ENCODE measurements around the gene GAS6. TPM values are rescaled to one million over a fixed set of nuclear protein-coding genes. Genes with fewer than 3 reads are reported as not detected.

GAS6 gene
- total RNA-seq, 1 experiment from 2014 or later = 20.9 TPM

GRCh38 chr13:113783200-113783881, 80.5 kb downstream of the GAS6 start:
- no peak overlapping the region for H3K4me3 ChIP-seq (ENCODE audit: low read length)
- H2AFZ ChIP-seq (ENCODE audit: low read length) = no peak overlapping the region
- peaks cover 8% of the 10 kb centered on the region for H3K36me3 ChIP-seq (ENCODE audit: low read depth, low read length)
- peaks cover 35% of the 10 kb centered on the region for H3K4me1 ChIP-seq (ENCODE audit: insufficient read depth, low read length)
- no peaks in the 10 kb centered on the region for H3F3A ChIP-seq (ENCODE audit: low read length, unreplicated experiment)
- no peak overlapping the region for H3K9ac ChIP-seq (ENCODE audit: low read length)
- intact Hi-C loops (cut with micrococcal nuclease) = loop anchor here (5.0 kb wide), 1 partner anchor 34 kb away; no protein-coding TSS in a partner anchor
- TF ChIP-seq EZH2 (IDR thresholded peaks at IDR 0.05; ENCODE audit: low read length, unreplicated experiment) (no peak), CTCF (conservative IDR thresholded peaks at IDR 0.05; ENCODE audit: low read depth, low read length) (no peak), EZH2phosphoT487 (IDR thresholded peaks at IDR 0.05; ENCODE audit: borderline replicate concordance, low read length) (no peak)
- H3K4me2 ChIP-seq (ENCODE audit: low read length) = no peak overlapping the region
- POLR2A ChIA-PET (ENCODE audit: unreplicated experiment) = no interaction called here
- CTCF ChIA-PET = no interaction called here
- DNase-seq (peak; percentile 5), ATAC-seq (no peak)
- BruUV-seq (replicated peaks) = no TSS peak
- H3K9me3 ChIP-seq (ENCODE audit: low read length) = no peaks in the 10 kb centered on the region
- no peaks in the 10 kb centered on the region for H3K27me3 ChIP-seq (ENCODE audit: low read length)
- no peaks in the 10 kb centered on the region; the same call in 1 of the 2 replicates for H3K79me2 ChIP-seq (ENCODE audit: low read length)
- no peaks in the 10 kb centered on the region for H3K9me2 ChIP-seq (replicated peaks; ENCODE audit: low read length)
- H3K27ac ChIP-seq (ENCODE audit: low read length) = peak overlapping the region; percentile 99
- no peaks in the 10 kb centered on the region for H4K20me1 ChIP-seq (ENCODE audit: low read length)

DNA sequence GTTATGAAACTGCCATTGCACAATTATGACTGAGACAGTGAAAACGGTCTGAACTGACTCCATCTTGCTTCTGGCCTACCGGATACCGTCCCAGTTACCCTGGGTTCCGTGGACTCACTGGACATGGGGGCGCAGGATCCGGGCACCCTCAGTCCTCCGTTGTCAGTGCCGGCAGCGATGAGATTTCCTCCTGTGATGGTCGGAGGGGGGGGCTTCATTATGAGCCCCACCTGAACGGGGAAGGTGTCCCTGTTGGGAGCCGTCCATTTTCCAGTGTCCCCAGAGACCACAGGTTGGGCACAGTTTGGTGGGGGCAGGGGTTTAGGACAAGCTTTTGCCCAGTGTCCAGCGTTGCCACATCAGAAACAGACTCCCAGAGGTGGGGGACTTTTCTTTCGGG, 81.4 kb downstream of the GAS6 start:
- H2AFZ ChIP-seq (ENCODE audit: low read length) = no peak overlapping the region
- no peak overlapping the region for H3K4me2 ChIP-seq (ENCODE audit: low read length)
- intact Hi-C loops (cut with micrococcal nuclease) = loop anchor here (5.0 kb wide), 1 partner anchor 35 kb away; no protein-coding TSS in a partner anchor
- no peaks in the 10 kb centered on the region for H4K20me1 ChIP-seq (ENCODE audit: low read length)
- H3K36me3 ChIP-seq (ENCODE audit: low read depth, low read length) = peaks cover 8% of the 10 kb centered on the region
- H3K27ac ChIP-seq (ENCODE audit: low read length) = no peak overlapping the region
- BruUV-seq (replicated peaks) = no TSS peak
- POLR2A ChIA-PET (ENCODE audit: unreplicated experiment) = no interaction called here
- DNase-seq (no peak), ATAC-seq (no peak)
- no peak overlapping the region for H3K9ac ChIP-seq (ENCODE audit: low read length)
- H3K27me3 ChIP-seq (ENCODE audit: low read length) = no peaks in the 10 kb centered on the region
- CTCF ChIA-PET = no interaction called here
- H3K79me2 ChIP-seq (ENCODE audit: low read length) = no peaks in the 10 kb centered on the region; the same call in 1 of the 2 replicates
- no peaks in the 10 kb centered on the region for H3K9me2 ChIP-seq (replicated peaks; ENCODE audit: low read length)
- H3F3A ChIP-seq (ENCODE audit: low read length, unreplicated experiment) = no peaks in the 10 kb centered on the region
- TF ChIP-seq EZH2 (IDR thresholded peaks at IDR 0.05; ENCODE audit: low read length, unreplicated experiment) (no peak), EZH2phosphoT487 (IDR thresholded peaks at IDR 0.05; ENCODE audit: borderline replicate concordance, low read length) (no peak), CTCF (conservative IDR thresholded peaks at IDR 0.05; ENCODE audit: low read depth, low read length) (no peak)
- no peaks in the 10 kb centered on the region for H3K9me3 ChIP-seq (ENCODE audit: low read length)
- no peak overlapping the region for H3K4me3 ChIP-seq (ENCODE audit: low read length)
- H3K4me1 ChIP-seq (ENCODE audit: insufficient read depth, low read length) = peaks cover 35% of the 10 kb centered on the region

GRCh38 chr13:113781571-113781970, 82.3 kb downstream of the GAS6 start:
- H3K9ac ChIP-seq (ENCODE audit: low read length) = no peak overlapping the region
- intact Hi-C loops (cut with micrococcal nuclease) = loop anchor here (5.0 kb wide), 1 partner anchor 36 kb away; no protein-coding TSS in a partner anchor
- no peak overlapping the region for H3K4me2 ChIP-seq (ENCODE audit: low read length)
- BruUV-seq (replicated peaks) = no TSS peak
- H3K9me3 ChIP-seq (ENCODE audit: low read length) = no peaks in the 10 kb centered on the region
- H4K20me1 ChIP-seq (ENCODE audit: low read length) = no peaks in the 10 kb centered on the region
- H3K27ac ChIP-seq (ENCODE audit: low read length) = 0 out of 2 replicates have a peak overlapping the region, but pooled peaks have one; percentile 6
- peaks cover 7% of the 10 kb centered on the region for H3K36me3 ChIP-seq (ENCODE audit: low read depth, low read length)
- no peak for ATAC-seq
- no peak overlapping the region for H2AFZ ChIP-seq (ENCODE audit: low read length)
- no peaks in the 10 kb centered on the region for H3K27me3 ChIP-seq (ENCODE audit: low read length)
- no peaks in the 10 kb centered on the region for H3K9me2 ChIP-seq (replicated peaks; ENCODE audit: low read length)
- POLR2A ChIA-PET (ENCODE audit: unreplicated experiment) = no interaction called here
- H3F3A ChIP-seq (ENCODE audit: low read length, unreplicated experiment) = no peaks in the 10 kb centered on the region
- CTCF ChIA-PET = no interaction called here
- TF ChIP-seq CTCF (conservative IDR thresholded peaks at IDR 0.05; ENCODE audit: low read depth, low read length) = no peak
- no peak for TF ChIP-seq EZH2phosphoT487 (IDR thresholded peaks at IDR 0.05; ENCODE audit: borderline replicate concordance, low read length)
- TF ChIP-seq EZH2 (IDR thresholded peaks at IDR 0.05; ENCODE audit: low read length, unreplicated experiment) = no peak
- DNase-seq = peak; percentile 4
- no peaks in the 10 kb centered on the region; the same call in 1 of the 2 replicates for H3K79me2 ChIP-seq (ENCODE audit: low read length)
- no peak overlapping the region for H3K4me3 ChIP-seq (ENCODE audit: low read length)
- peaks cover 31% of the 10 kb centered on the region for H3K4me1 ChIP-seq (ENCODE audit: insufficient read depth, low read length)
